H1 (cell line): ENCODE data around the gene RIMBP2. TPM values are rescaled to one million over a fixed set of nuclear protein-coding genes. Genes with fewer than 3 reads are reported as not detected.

ENCODE experiments used
- CTCF ChIA-PET: fragments of 300-600 bp; sonication (Branson Sonifier 250); formaldehyde crosslinking; loops from one replicate; lab custom pipeline; 2021; ENCODE audit not compliant: partially characterized antibody; lab: Charles Lee
- POLR2A ChIA-PET: fragments of 300-600 bp; sonication (Branson Sonifier 250); formaldehyde crosslinking; loops from one replicate; lab custom pipeline; 2021; ENCODE audit warnings: inconsistent platforms; ENCODE audit not compliant: partially characterized antibody; lab: Charles Lee
- DNase-seq, 2 experiments: peaks; one replicate each; pipeline versions ENCODE4 v3.0.0 to v3.0.0-alpha.2; 2010 to 2022; ENCODE audit warnings: low spot score in 2 of 2, low read depth in 1 of 2, mixed read lengths in 1 of 2
- FAIRE-seq: peaks from 2 replicates; lab custom pipeline; 2011; peaks lifted over from hg19 to GRCh38; lab: Jason Lieb, UNC
- H2AFZ ChIP-seq: 2 replicates; pipeline ENCODE4 v1.8.1; 2012; ENCODE audit warnings: low read length, inconsistent platforms
- H2AK5ac ChIP-seq: 2 replicates; pipeline ENCODE4 v1.6.1; 2013; ENCODE audit warnings: low read depth, low read length
- H2BK120ac ChIP-seq: replicated peaks from 2 replicates; pipeline ENCODE3; 2013; ENCODE audit warnings: low read depth, low read length, inconsistent platforms
- H2BK12ac ChIP-seq: 2 replicates; pipeline ENCODE4 v1.6.1; 2013; ENCODE audit warnings: low read depth, low read length
- H2BK15ac ChIP-seq: 2 replicates; pipeline ENCODE4 v1.6.1; 2013; ENCODE audit warnings: low read length
- H2BK20ac ChIP-seq: 2 replicates; pipeline ENCODE4 v1.6.1; 2013; ENCODE audit warnings: low read length
- H2BK5ac ChIP-seq: 2 replicates; pipeline ENCODE4 v1.6.1; 2013; ENCODE audit warnings: low read depth, low read length
- H3K14ac ChIP-seq: 2 replicates; pipeline ENCODE4 v1.6.1; 2013; ENCODE audit warnings: inconsistent platforms; ENCODE audit not compliant: insufficient read length
- H3K18ac ChIP-seq: 2 replicates; pipeline ENCODE4 v1.6.1; 2013; ENCODE audit warnings: low read length; ENCODE audit errors: extremely low read depth
- H3K23ac ChIP-seq: 2 replicates; pipeline ENCODE4 v1.6.1; 2013; ENCODE audit warnings: inconsistent platforms; ENCODE audit not compliant: insufficient read length
- H3K23me2 ChIP-seq: 2 replicates; pipeline ENCODE4 v1.6.1; 2013; ENCODE audit warnings: low read depth, low read length
- H3K27ac ChIP-seq: 2 replicates; pipeline ENCODE4 v1.6.1; 2011; ENCODE audit warnings: low read depth, low read length, inconsistent platforms
- H3K27me3 ChIP-seq, 4 experiments: replicated peaks in 1 of 4; 1 replicate in 1 of 4; 2 replicates in 3 of 4; pipeline versions ENCODE4 v1.6.1 to v1.8.1; 2011 to 2013; ENCODE audit warnings: low read length in 3 of 4, mild to moderate bottlenecking in 3 of 4, inconsistent platforms in 2 of 4, mixed read lengths in 2 of 4, moderate library complexity in 1 of 4; ENCODE audit not compliant: control insufficient read depth in 3 of 4, insufficient read depth in 3 of 4; ENCODE audit errors: extremely low read depth in 1 of 4
- H3K36me3 ChIP-seq, 4 experiments: 2 replicates each; pipeline versions ENCODE4 v1.6.1 to v1.8.1; 2011 to 2013; ENCODE audit warnings: mild to moderate bottlenecking in 4 of 4, low read length in 3 of 4, moderate library complexity in 2 of 4, control low read depth in 1 of 4, inconsistent platforms in 1 of 4; ENCODE audit not compliant: insufficient read depth in 4 of 4, control insufficient read depth in 2 of 4
- H3K4ac ChIP-seq: replicated peaks from 2 replicates; pipeline ENCODE3; 2013; ENCODE audit warnings: low read length, low read depth, mixed read lengths, inconsistent platforms; ENCODE audit not compliant: insufficient read length
- H3K4me1 ChIP-seq, 4 experiments: replicated peaks in 1 of 4; 1 replicate in 1 of 4; 2 replicates in 3 of 4; pipeline versions ENCODE4 v1.6.1 to v1.8.1; 2011 to 2013; ENCODE audit warnings: low read length in 3 of 4, inconsistent platforms in 2 of 4, mixed read lengths in 1 of 4; ENCODE audit not compliant: insufficient read depth in 4 of 4, control insufficient read depth in 3 of 4
- H3K4me2 ChIP-seq, 2 experiments: 2 replicates each; pipeline versions ENCODE4 v1.6.1 to v1.8.1; 2011 to 2013; ENCODE audit warnings: low read depth in 2 of 2, low read length in 2 of 2, control low read depth in 1 of 2, inconsistent platforms in 1 of 2, mild to moderate bottlenecking in 1 of 2; ENCODE audit not compliant: insufficient read depth in 1 of 2
- H3K4me3 ChIP-seq, 4 experiments: fragments of 200-600, 300-600 bp in 1 of 4; sonication (generic), shearing (Covaris generic), sonication (Bioruptor Twin) in 1 of 4; 2 replicates each; pipeline versions ENCODE4 v1.5.1 to v1.8.1; 2011 to 2016; ENCODE audit warnings: low read length in 4 of 4, low read depth in 3 of 4, control low read depth in 2 of 4, inconsistent platforms in 2 of 4, mild to moderate bottlenecking in 2 of 4, mixed read lengths in 1 of 4, moderate library complexity in 1 of 4; ENCODE audit not compliant: insufficient read depth in 2 of 4; ENCODE audit errors: extremely low read depth in 1 of 4
- H3K56ac ChIP-seq: replicated peaks from 2 replicates; pipeline ENCODE3; 2013; ENCODE audit warnings: low read depth, mild to moderate bottlenecking, mixed read lengths, low read length, inconsistent platforms; ENCODE audit not compliant: insufficient read length
- H3K79me1 ChIP-seq: 2 replicates; pipeline ENCODE4 v1.6.1; 2013; ENCODE audit warnings: low read depth, low read length, control low read depth
- H3K79me2 ChIP-seq, 2 experiments: 2 replicates each; pipeline versions ENCODE4 v1.6.1 to v1.8.1; 2012 to 2013; ENCODE audit warnings: low read length in 2 of 2, mild to moderate bottlenecking in 2 of 2, inconsistent platforms in 1 of 2; ENCODE audit not compliant: insufficient read depth in 2 of 2, control insufficient read depth in 1 of 2
- H3K9ac ChIP-seq, 4 experiments: replicated peaks in 1 of 4; 1 replicate in 1 of 4; 2 replicates in 3 of 4; pipeline versions ENCODE4 v1.6.1 to v1.8.1; 2011 to 2013; ENCODE audit warnings: low read depth in 3 of 4, low read length in 3 of 4, control low read depth in 2 of 4, mild to moderate bottlenecking in 2 of 4, moderate library complexity in 2 of 4, inconsistent platforms in 1 of 4; ENCODE audit errors: extremely low read depth in 1 of 4
- H3K9me3 ChIP-seq, 2 experiments: 2 replicates each; pipeline versions ENCODE4 v1.6.1 to v1.8.1; 2012 to 2013; ENCODE audit warnings: mild to moderate bottlenecking in 2 of 2, moderate library complexity in 2 of 2, control low read depth in 1 of 2, inconsistent platforms in 1 of 2, low read depth in 1 of 2, low read length in 1 of 2, mixed read lengths in 1 of 2; ENCODE audit not compliant: insufficient read depth in 2 of 2
- H4K20me1 ChIP-seq, 2 experiments: replicated peaks in 1 of 2; 2 replicates each; pipeline versions ENCODE3 to v1.8.1; 2011 to 2013; ENCODE audit warnings: inconsistent platforms in 2 of 2, low read length in 2 of 2, mild to moderate bottlenecking in 1 of 2; ENCODE audit not compliant: insufficient read depth in 2 of 2, control insufficient read depth in 1 of 2
- H4K5ac ChIP-seq: 2 replicates; pipeline ENCODE4 v1.6.1; 2013; ENCODE audit warnings: low read length, low read depth, mixed read lengths, inconsistent platforms; ENCODE audit not compliant: insufficient read length
- H4K8ac ChIP-seq: 2 replicates; pipeline ENCODE4 v1.8.0; 2013; ENCODE audit warnings: mild to moderate bottlenecking, moderate library complexity, low read length, inconsistent platforms; ENCODE audit not compliant: insufficient read depth; ENCODE audit errors: extremely low read depth
- H4K91ac ChIP-seq: replicated peaks from 2 replicates; pipeline ENCODE3; 2013; ENCODE audit warnings: low read length, mixed read lengths, inconsistent platforms; ENCODE audit not compliant: insufficient read length
- CREB1 ChIP-seq: IDR thresholded peaks from 2 replicates; pipeline ENCODE4 v1.6.1; 2012; ENCODE audit warnings: inconsistent platforms
- MAFK ChIP-seq: IDR thresholded peaks from 2 replicates; pipeline ENCODE4 v1.6.1; 2012; ENCODE audit warnings: low read depth, mild to moderate bottlenecking, improper control_type of control experiment, low read length
- SIRT6 ChIP-seq: IDR thresholded peaks from one replicate; pipeline ENCODE4 v1.7.1; 2012; ENCODE audit warnings: low read length, inconsistent platforms
- SP1 ChIP-seq: IDR thresholded peaks from 2 replicates; pipeline ENCODE4 v1.6.1; 2011; ENCODE audit warnings: low read depth, low read length
- WGBS, 2 experiments: shearing (Covaris generic) in 1 of 2; methylation state at CpG; one replicate each; pipeline versions ENCODE4 v1.1.6 to v1.1.7; 2013 to 2015; ENCODE audit warnings: low lambda C conversion rate in 2 of 2, mixed read lengths in 2 of 2, inconsistent platforms in 1 of 2, low coverage in 1 of 2, missing lambda C conversion rate in 1 of 2; ENCODE audit not compliant: insufficient replicate concordance in 2 of 2, insufficient coverage in 1 of 2, insufficient read length in 1 of 2; ENCODE audit errors: extremely low coverage in 1 of 2, missing lambda C conversion rate in 1 of 2; 5-methylcytosine and 5-hydroxymethylcytosine counted together
- polyA plus RNA-seq, 7 experiments: library from polyadenylated mRNA; depleted of rRNA in 3 of 7; stranded (reverse) in 5 of 7; unstranded in 2 of 7; fragments of >200 nt in 5 of 7; fragments of 200-250 nt in 2 of 7; gene quantifications; 1 replicate in 5 of 7; 2 replicates in 1 of 7; 4 replicates in 1 of 7; pipeline versions ENCODE4 v1.2.1 to v1.2.3, GENCODE V29; 2011 to 2013; ENCODE audit warnings: missing spikeins in 2 of 7, mixed read lengths in 2 of 7
- total RNA-seq: library from RNA; stranded (reverse); fragmentation: NEBNext Ultra II Directional; extraction: Animal tissue kit (Norgen Biotek cat#: 25700); gene quantifications from 2 replicates; pipeline ENCODE4 v1.2.1, GENCODE V29; 2021

Gene RIMBP2
- total and polyA plus RNA-seq, 2 of the 8 experiments (the other 6 are each of a cell fraction or from before 2014, with no cell fraction given), result 0.18 to 0.65 TPM

DNA sequence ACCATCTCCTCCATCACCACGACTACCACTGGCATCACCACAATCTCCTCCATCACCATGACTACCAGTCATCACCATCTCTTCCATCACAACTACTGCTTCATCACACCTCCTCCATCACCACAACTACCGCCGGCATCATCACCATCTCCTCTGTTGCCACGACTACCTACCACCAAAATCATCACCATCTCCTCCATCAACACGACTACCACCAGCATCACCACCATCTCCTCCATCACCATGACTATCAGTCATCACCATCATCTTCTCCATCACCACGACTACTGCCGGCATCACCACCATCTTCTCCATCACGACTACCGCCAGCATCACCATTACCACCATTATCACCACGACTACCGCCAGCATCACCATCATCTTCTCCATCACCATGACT lies 89.5 kb downstream of the RIMBP2 start:
- H2BK15ac ChIP-seq, result no peak overlapping the region
- H3K4me2 ChIP-seq, result no peak overlapping the region
- DNase-seq (no peak), FAIRE-seq (no peak)
- no peak overlapping the region for H3K4me3 ChIP-seq
- H2BK20ac ChIP-seq, result no peak overlapping the region
- H3K23me2 ChIP-seq, result peaks cover 5% of the 10 kb centered on the region; the same call in 1 of the 2 replicates
- H3K36me3 ChIP-seq, result no peaks in the 10 kb centered on the region
- H3K79me2 ChIP-seq, result no peaks in the 10 kb centered on the region
- H3K4me1 ChIP-seq, result no peaks in the 10 kb centered on the region
- no peak overlapping the region for H2AFZ ChIP-seq
- no peaks in the 10 kb centered on the region for H3K27me3 ChIP-seq
- POLR2A ChIA-PET, result no interaction called here
- 81 to 100% methylated on average over 1 to 11 of the region's 11 CpGs for WGBS, 2 experiments
- H3K23ac ChIP-seq, result no peak overlapping the region
- no peaks in the 10 kb centered on the region for H3K79me1 ChIP-seq
- H4K91ac ChIP-seq, result no peak overlapping the region
- H3K14ac ChIP-seq, result no peak overlapping the region
- CTCF ChIA-PET, result no interaction called here
- no peaks in the 10 kb centered on the region for H3K9me3 ChIP-seq
- no peak overlapping the region for H3K18ac ChIP-seq
- H3K9ac ChIP-seq, result no peak overlapping the region
- no peak overlapping the region for H2BK12ac ChIP-seq
- no peak overlapping the region for H3K56ac ChIP-seq
- no peak overlapping the region for H3K4ac ChIP-seq
- peaks cover 0 to 4% of the 10 kb centered on the region in 2 experiments for H4K20me1 ChIP-seq
- 0 out of 2 replicates have a peak overlapping the region, but pooled peaks have one; percentile 53 for H2AK5ac ChIP-seq
- H3K27ac ChIP-seq, result no peak overlapping the region
- H2BK5ac ChIP-seq, result no peak overlapping the region
- no peak overlapping the region for H2BK120ac ChIP-seq
- H4K5ac ChIP-seq, result no peak overlapping the region
- H4K8ac ChIP-seq, result no peak overlapping the region; the same call in 1 of the 2 replicates
- TF ChIP-seq CREB1, result no peak
- no peak for TF ChIP-seq MAFK
- no peak for TF ChIP-seq SP1
- no peak for TF ChIP-seq SIRT6
